IMR-90 (cell line): ENCODE measurements around the gene PLEKHG5. TPM values are rescaled to one million over a fixed set of nuclear protein-coding genes. Genes with fewer than 3 reads are reported as not detected.

Experiments
- ATAC-seq: fragments of 200-7000 bp; cut with Tn5 transposase; 2 replicates; pipeline ENCODE4 v1.9.1; 2020; ENCODE audit warnings: low read depth, mild to moderate bottlenecking, moderate library complexity
- BruUV-seq: library from RNA; stranded (reverse); fragments of 400-500 nt; replicated peaks from 2 replicates; lab custom pipeline; 2021; lab: Mats Ljungman, UMichigan
- CTCF ChIA-PET: fragments of 300-600 bp; formaldehyde crosslinking; extraction: SDS; loops from one replicate; lab custom pipeline; 2021; ENCODE audit warnings: antibody characterized with exemption; lab: Yijun Ruan, JAX
- POLR2A ChIA-PET: fragments of 300-600 bp; sonication (Branson Sonifier 250); formaldehyde crosslinking; loops from one replicate; lab custom pipeline; 2022; ENCODE audit warnings: antibody characterized with exemption; ENCODE audit not compliant: unreplicated experiment; lab: Charles Lee
- DNase-seq: peaks from one replicate; pipeline ENCODE4 v3.0.0; 2013
- H2AFZ ChIP-seq: replicated peaks from 2 replicates; pipeline ENCODE3; 2013; ENCODE audit warnings: low read length, mild to moderate bottlenecking; ENCODE audit not compliant: poor library complexity
- H2AK5ac ChIP-seq: 2 replicates; pipeline ENCODE4 v1.6.1; 2013; ENCODE audit warnings: low read depth, low read length, inconsistent platforms
- H2AK9ac ChIP-seq: replicated peaks from 2 replicates; pipeline ENCODE3; 2013; ENCODE audit warnings: mild to moderate bottlenecking, low read depth, low read length, moderate library complexity; ENCODE audit not compliant: poor library complexity
- H2BK120ac ChIP-seq: 2 replicates; pipeline ENCODE4 v1.6.1; 2013; ENCODE audit warnings: low read depth, low read length, inconsistent platforms
- H2BK15ac ChIP-seq: 3 replicates; pipeline ENCODE4 v1.6.1; 2013; ENCODE audit warnings: low read depth, low read length, inconsistent platforms
- H2BK20ac ChIP-seq: 2 replicates; pipeline ENCODE4 v1.6.1; 2013; ENCODE audit warnings: low read depth, mild to moderate bottlenecking, inconsistent platforms, low read length, moderate library complexity
- H2BK5ac ChIP-seq: 2 replicates; pipeline ENCODE4 v1.6.1; 2013; ENCODE audit warnings: mild to moderate bottlenecking, low read depth, low read length, inconsistent platforms; ENCODE audit not compliant: poor library complexity, severe bottlenecking
- H3K14ac ChIP-seq: replicated peaks from 2 replicates; pipeline ENCODE4 v1.6.1; 2013; ENCODE audit warnings: low read depth, low read length, inconsistent platforms
- H3K18ac ChIP-seq: 2 replicates; pipeline ENCODE4 v1.6.1; 2013; ENCODE audit warnings: low read depth, low read length, control low read depth
- H3K23ac ChIP-seq: 2 replicates; pipeline ENCODE4 v1.6.1; 2013; ENCODE audit warnings: low read depth, low read length, inconsistent platforms
- H3K27ac ChIP-seq: 2 replicates; pipeline ENCODE4 v1.5.1; 2013; ENCODE audit warnings: mild to moderate bottlenecking, control low read depth, low read length; ENCODE audit not compliant: insufficient read depth
- H3K27me3 ChIP-seq: 2 replicates; pipeline ENCODE4 v1.6.1; 2013; ENCODE audit warnings: low read length; ENCODE audit not compliant: control insufficient read depth, insufficient read depth
- H3K36me3 ChIP-seq: 2 replicates; pipeline ENCODE4 v1.6.1; 2013; ENCODE audit warnings: low read length, mixed read lengths; ENCODE audit not compliant: control insufficient read depth, insufficient read depth
- H3K4ac ChIP-seq: 2 replicates; pipeline ENCODE4 v1.6.1; 2013; ENCODE audit warnings: low read depth, low read length, inconsistent platforms
- H3K4me1 ChIP-seq: 2 replicates; pipeline ENCODE4 v1.6.1; 2013; ENCODE audit warnings: low read length, mixed read lengths; ENCODE audit not compliant: control insufficient read depth, insufficient read depth
- H3K4me2 ChIP-seq: 2 replicates; pipeline ENCODE4 v1.6.1; 2013; ENCODE audit warnings: low read depth, mild to moderate bottlenecking, control low read depth, low read length, moderate library complexity
- H3K4me3 ChIP-seq: 2 replicates; pipeline ENCODE4 v1.5.1; 2013; ENCODE audit warnings: low read depth, mild to moderate bottlenecking, control low read depth, low read length, moderate library complexity; ENCODE audit not compliant: insufficient read depth
- H3K56ac ChIP-seq: 2 replicates; pipeline ENCODE4 v1.6.1; 2013; ENCODE audit warnings: low read length, inconsistent platforms; ENCODE audit not compliant: insufficient read depth; ENCODE audit errors: extremely low read depth
- H3K79me1 ChIP-seq, 2 experiments: 2 replicates each; pipeline ENCODE4 v1.6.1; 2013; ENCODE audit warnings: low read length in 2 of 2, inconsistent platforms in 1 of 2, low read depth in 1 of 2
- H3K9ac ChIP-seq: 2 replicates; pipeline ENCODE4 v1.6.1; 2013; ENCODE audit warnings: low read depth, low read length, control low read depth
- H3K9me1 ChIP-seq: 2 replicates; pipeline ENCODE4 v1.6.1; 2013; ENCODE audit warnings: low read length, inconsistent platforms; ENCODE audit not compliant: insufficient read depth
- H3K9me3 ChIP-seq: 2 replicates; pipeline ENCODE4 v1.6.1; 2013; ENCODE audit warnings: low read length; ENCODE audit not compliant: control insufficient read depth, insufficient read depth
- H4K20me1 ChIP-seq: 2 replicates; pipeline ENCODE4 v1.6.1; 2013; ENCODE audit warnings: low read length, inconsistent platforms; ENCODE audit not compliant: insufficient read depth
- H4K5ac ChIP-seq: 2 replicates; pipeline ENCODE4 v1.6.1; 2013; ENCODE audit warnings: mild to moderate bottlenecking, low read depth, low read length, control low read depth
- H4K8ac ChIP-seq, 2 experiments: 2 replicates each; pipeline ENCODE4 v1.6.1; 2013; ENCODE audit warnings: low read depth in 2 of 2, low read length in 2 of 2, control low read depth in 1 of 2, inconsistent platforms in 1 of 2
- H4K91ac ChIP-seq: 2 replicates; pipeline ENCODE4 v1.6.1; 2013; ENCODE audit warnings: low read depth, low read length, inconsistent platforms; ENCODE audit not compliant: insufficient read depth
- BHLHE40 ChIP-seq: fragments of 150-350 bp; IDR thresholded peaks from 2 replicates; pipeline ENCODE4 v1.6.1; 2016; ENCODE audit warnings: mild to moderate bottlenecking, low read depth, low read length
- CEBPB ChIP-seq: IDR thresholded peaks from 2 replicates; pipeline ENCODE4 v1.6.1; 2012; ENCODE audit warnings: low read depth, low read length, improper control_type of control experiment
- CHD1 ChIP-seq: IDR thresholded peaks from 2 replicates; pipeline ENCODE4 v1.6.1; 2012; ENCODE audit warnings: low read depth, low read length, improper control_type of control experiment
- CTCF ChIP-seq: conservative IDR thresholded peaks from 2 replicates; pipeline ENCODE4 v1.5.1; 2012; ENCODE audit warnings: mild to moderate bottlenecking, low read depth, low read length, improper control_type of control experiment
- ELK1 ChIP-seq: fragments of 150-350 bp; IDR thresholded peaks from 2 replicates; pipeline ENCODE4 v1.6.1; 2016; ENCODE audit warnings: low read depth, mild to moderate bottlenecking, low read length, moderate library complexity, borderline replicate concordance
- FOS ChIP-seq: fragments of 150-350 bp; IDR thresholded peaks from 2 replicates; pipeline ENCODE4 v1.6.1; 2016; ENCODE audit warnings: low read depth, low read length
- MAFK ChIP-seq: IDR thresholded peaks from 2 replicates; pipeline ENCODE4 v1.6.1; 2012; ENCODE audit warnings: low read depth, low read length, improper control_type of control experiment
- MAZ ChIP-seq: IDR thresholded peaks from 2 replicates; pipeline ENCODE4 v1.6.1; 2012; ENCODE audit warnings: low read depth, mild to moderate bottlenecking, low read length, improper control_type of control experiment, moderate library complexity, borderline replicate concordance
- MXI1 ChIP-seq: IDR thresholded peaks from 2 replicates; pipeline ENCODE4 v1.6.1; 2012; ENCODE audit warnings: low read depth, mild to moderate bottlenecking, low read length, moderate library complexity, borderline replicate concordance
- NFE2L2 ChIP-seq: fragments of 150-350 bp; IDR thresholded peaks from 2 replicates; pipeline ENCODE4 v1.6.1; 2016; ENCODE audit warnings: low read depth, mild to moderate bottlenecking, low read length
- POLR2A ChIP-seq: IDR thresholded peaks from 2 replicates; pipeline ENCODE4 v1.6.1; 2012; ENCODE audit warnings: mild to moderate bottlenecking, low read depth, low read length
- RAD21 ChIP-seq: IDR thresholded peaks from 2 replicates; pipeline ENCODE4 v1.6.1; 2012; ENCODE audit warnings: low read length, improper control_type of control experiment
- RCOR1 ChIP-seq: IDR thresholded peaks from 2 replicates; pipeline ENCODE4 v1.6.1; 2012; ENCODE audit warnings: mild to moderate bottlenecking, low read length, improper control_type of control experiment; ENCODE audit not compliant: insufficient replicate concordance
- RFX5 ChIP-seq: IDR thresholded peaks from 2 replicates; pipeline ENCODE4 v1.8.0; 2012; ENCODE audit warnings: low read depth, mild to moderate bottlenecking, low read length, moderate library complexity
- SMC3 ChIP-seq: fragments of 150-350 bp; IDR thresholded peaks from 2 replicates; pipeline ENCODE4 v1.6.1; 2016; ENCODE audit warnings: low read depth, mild to moderate bottlenecking, antibody characterized with exemption, low read length, moderate library complexity
- USF2 ChIP-seq: fragments of 150-350 bp; IDR thresholded peaks from 2 replicates; pipeline ENCODE4 v1.6.1; 2017; ENCODE audit warnings: mild to moderate bottlenecking, antibody characterized with exemption, low read length, low read depth
- WGBS, 2 experiments: methylation state at CpG; one replicate each; pipeline versions ENCODE4 v1.1.5 to v1.1.7; 2013; ENCODE audit warnings: missing lambda C conversion rate in 2 of 2; ENCODE audit not compliant: insufficient read length in 1 of 2; ENCODE audit errors: extremely low coverage in 2 of 2; 5-methylcytosine and 5-hydroxymethylcytosine counted together
- dilution Hi-C: fragments of 300-500 bp; cut with HindIII; formaldehyde crosslinking; loops from one replicate; pipeline ENCODE4 v1.14.3; 2018; ENCODE audit warnings: low sequenced_read_pairs; ENCODE audit not compliant: unreplicated experiment
- in situ Hi-C: fragments of 300-500 bp; cut with MboI; formaldehyde crosslinking; loops from 3 replicates; pipeline ENCODE4 v1.14.3; 2019; ENCODE audit warnings: low sequenced_read_pairs, inconsistent platforms, mixed read lengths
- intact Hi-C: fragments of 100-400 bp; cut with micrococcal nuclease; formaldehyde crosslinking; loops from 2 replicates; pipeline ENCODE4 v1.10.0; 2022
- polyA plus RNA-seq, 3 experiments: library from polyadenylated mRNA; depleted of rRNA; stranded (reverse); fragments of >200 nt; gene quantifications; 2 replicates each; pipeline ENCODE4 v1.2.3, GENCODE V29; 2012; ENCODE audit warnings: low replicate concordance in 1 of 3
- total RNA-seq: library from RNA; depleted of rRNA; stranded (reverse); fragments of >200 nt; gene quantifications from 2 replicates; pipeline ENCODE4 v1.2.3, GENCODE V29; 2012

The PLEKHG5 gene
- total and polyA plus RNA-seq, 2 of the 4 experiments (the other 2 are of a cell fraction), result 4.8 to 11.6 TPM

GRCh38 chr1:6450005-6450450 is 41.4 kb downstream of the PLEKHG5 start:
- H2BK15ac ChIP-seq, result no peak overlapping the region
- dilution Hi-C loops, result no loop called here
- no peak overlapping the region for H3K4me2 ChIP-seq
- no peaks in the 10 kb centered on the region for H4K20me1 ChIP-seq
- WGBS, 2 experiments, result 50% methylated on average over 1 of the region's 7 CpGs; no CpG with 5 or more reads in 1 of the 2 experiments
- no peaks in the 10 kb centered on the region for H3K9me3 ChIP-seq
- no peak overlapping the region for H2BK20ac ChIP-seq
- H2AK9ac ChIP-seq, result no peak overlapping the region
- H2AK5ac ChIP-seq, result no peak overlapping the region
- H4K8ac ChIP-seq, result no peak overlapping the region
- H3K27me3 ChIP-seq, result peaks cover 77% of the 10 kb centered on the region
- no peak overlapping the region for H2AFZ ChIP-seq
- no peaks in the 10 kb centered on the region for H3K79me1 ChIP-seq
- H4K5ac ChIP-seq, result no peak overlapping the region
- no peak overlapping the region for H3K18ac ChIP-seq
- no peak overlapping the region for H3K9ac ChIP-seq
- DNase-seq (no peak), ATAC-seq (no peak)
- ChIA-PET POLR2A (no interaction called here), CTCF (interaction anchor here (1.1 kb wide), 1 partner anchor 13 kb away, joined by 3 read pairs; no protein-coding TSS in a partner anchor)
- in situ Hi-C loops, result no loop called here
- H3K4me1 ChIP-seq, result no peaks in the 10 kb centered on the region
- no peaks in the 10 kb centered on the region for H3K9me1 ChIP-seq
- no peak overlapping the region for H3K14ac ChIP-seq
- H3K27ac ChIP-seq, result no peak overlapping the region
- no peak overlapping the region for H3K23ac ChIP-seq
- no peaks in the 10 kb centered on the region for H3K36me3 ChIP-seq
- H3K4ac ChIP-seq, result no peak overlapping the region
- no peak overlapping the region for H2BK120ac ChIP-seq
- TF ChIP-seq MAZ, result no peak
- no peak for TF ChIP-seq POLR2A
- no peak for TF ChIP-seq BHLHE40
- TF ChIP-seq MAFK, result no peak
- TF ChIP-seq RFX5, result no peak
- TF ChIP-seq SMC3, result no peak
- no peak for TF ChIP-seq MXI1
- no peak for TF ChIP-seq CEBPB
- no peak for TF ChIP-seq CTCF
- TF ChIP-seq RCOR1, result no peak
- TF ChIP-seq USF2, result no peak
- no peak for TF ChIP-seq NFE2L2
- TF ChIP-seq CHD1, result no peak
- TF ChIP-seq ELK1, result no peak
- TF ChIP-seq FOS, result no peak
- no peak for TF ChIP-seq RAD21
- BruUV-seq, result no TSS peak
- H3K4me3 ChIP-seq, result no peak overlapping the region
- intact Hi-C loops, result no loop called here
- no peak overlapping the region for H4K91ac ChIP-seq
- no peak overlapping the region for H3K56ac ChIP-seq
- no peak overlapping the region for H2BK5ac ChIP-seq
